ENCODE measurements around the gene GGA1. TPM values are rescaled to one million over a fixed set of nuclear protein-coding genes. Genes with fewer than 3 reads are reported as not detected.

Gene GGA1
- total and polyA plus RNA-seq, 9 of the 15 experiments (the other 6 are each of a cell fraction or from before 2014, with no cell fraction given): 1.5 to 69.5 (median 31.6) TPM

- TF ChIP-seq CHD1 (IDR thresholded peaks at IDR 0.05; ENCODE audit: low read length) (no peak), ELF4 (CRISPR knock-in tag; IDR thresholded peaks at IDR 0.05) (no peak), SRSF9 (IDR thresholded peaks at IDR 0.05; ENCODE audit: borderline replicate concordance, low read depth, low read length) (no peak), ZKSCAN8 (CRISPR knock-in tag; IDR thresholded peaks at IDR 0.05) (no peak), SRSF7 (optimal IDR thresholded peaks at IDR 0.05; ENCODE audit: low read depth, low read length) (no peak), NR3C1 (CRISPR knock-in tag; IDR thresholded peaks at IDR 0.05) (no peak), ZFP30 (CRISPR knock-in tag; IDR thresholded peaks at IDR 0.05; ENCODE audit: borderline replicate concordance) (no peak), SOX6 (IDR thresholded peaks at IDR 0.05) (no peak), POLR2H (tag; IDR thresholded peaks at IDR 0.05; ENCODE audit: low read depth) (0 out of 2 replicates have a peak, but pooled peaks have one; percentile 25), NFATC3 (IDR thresholded peaks at IDR 0.05) (no peak), BRD4 (IDR thresholded peaks at IDR 0.05) (no peak), MYNN (IDR thresholded peaks at IDR 0.05) (peak; percentile 48; the same call in 1 of the 2 replicates), MYNN (CRISPR knock-in tag; IDR thresholded peaks at IDR 0.05) (no peak), GTF2A2 (tag; IDR thresholded peaks at IDR 0.05) (no peak), ZNF644 (tag; IDR thresholded peaks at IDR 0.05; ENCODE audit: low read depth) (no peak), SETDB1 (IDR thresholded peaks at IDR 0.05; ENCODE audit: low read length) (no peak), ZNF445 (CRISPR knock-in tag; IDR thresholded peaks at IDR 0.05; ENCODE audit: low read depth) (no peak), USF2 (CRISPR knock-in tag; IDR thresholded peaks at IDR 0.05) (no peak), ZNF76 (CRISPR knock-in tag; IDR thresholded peaks at IDR 0.05; ENCODE audit: borderline replicate concordance) (no peak), CBX5 (IDR thresholded peaks at IDR 0.05; ENCODE audit: borderline replicate concordance, low read depth) (no peak)
- TF ChIP-seq, protein P1, sequence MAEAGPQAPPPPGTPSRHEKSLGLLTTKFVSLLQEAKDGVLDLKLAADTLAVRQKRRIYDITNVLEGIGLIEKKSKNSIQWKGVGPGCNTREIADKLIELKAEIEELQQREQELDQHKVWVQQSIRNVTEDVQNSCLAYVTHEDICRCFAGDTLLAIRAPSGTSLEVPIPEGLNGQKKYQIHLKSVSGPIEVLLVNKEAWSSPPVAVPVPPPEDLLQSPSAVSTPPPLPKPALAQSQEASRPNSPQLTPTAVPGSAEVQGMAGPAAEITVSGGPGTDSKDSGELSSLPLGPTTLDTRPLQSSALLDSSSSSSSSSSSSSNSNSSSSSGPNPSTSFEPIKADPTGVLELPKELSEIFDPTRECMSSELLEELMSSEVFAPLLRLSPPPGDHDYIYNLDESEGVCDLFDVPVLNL (CRISPR knock-in tag; IDR thresholded peaks at IDR 0.05; ENCODE audit: low read depth): no peak
- TF ChIP-seq, protein P2, sequence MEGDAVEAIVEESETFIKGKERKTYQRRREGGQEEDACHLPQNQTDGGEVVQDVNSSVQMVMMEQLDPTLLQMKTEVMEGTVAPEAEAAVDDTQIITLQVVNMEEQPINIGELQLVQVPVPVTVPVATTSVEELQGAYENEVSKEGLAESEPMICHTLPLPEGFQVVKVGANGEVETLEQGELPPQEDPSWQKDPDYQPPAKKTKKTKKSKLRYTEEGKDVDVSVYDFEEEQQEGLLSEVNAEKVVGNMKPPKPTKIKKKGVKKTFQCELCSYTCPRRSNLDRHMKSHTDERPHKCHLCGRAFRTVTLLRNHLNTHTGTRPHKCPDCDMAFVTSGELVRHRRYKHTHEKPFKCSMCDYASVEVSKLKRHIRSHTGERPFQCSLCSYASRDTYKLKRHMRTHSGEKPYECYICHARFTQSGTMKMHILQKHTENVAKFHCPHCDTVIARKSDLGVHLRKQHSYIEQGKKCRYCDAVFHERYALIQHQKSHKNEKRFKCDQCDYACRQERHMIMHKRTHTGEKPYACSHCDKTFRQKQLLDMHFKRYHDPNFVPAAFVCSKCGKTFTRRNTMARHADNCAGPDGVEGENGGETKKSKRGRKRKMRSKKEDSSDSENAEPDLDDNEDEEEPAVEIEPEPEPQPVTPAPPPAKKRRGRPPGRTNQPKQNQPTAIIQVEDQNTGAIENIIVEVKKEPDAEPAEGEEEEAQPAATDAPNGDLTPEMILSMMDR (IDR thresholded peaks at IDR 0.05 in 2 of 3, conservative IDR thresholded peaks at IDR 0.05 in 1 of 3; ENCODE audit: insufficient read depth in 2 of 3, low read depth in 1 of 3, low read length in 3 of 3): no peak
- TF ChIP-seq, protein P3, sequence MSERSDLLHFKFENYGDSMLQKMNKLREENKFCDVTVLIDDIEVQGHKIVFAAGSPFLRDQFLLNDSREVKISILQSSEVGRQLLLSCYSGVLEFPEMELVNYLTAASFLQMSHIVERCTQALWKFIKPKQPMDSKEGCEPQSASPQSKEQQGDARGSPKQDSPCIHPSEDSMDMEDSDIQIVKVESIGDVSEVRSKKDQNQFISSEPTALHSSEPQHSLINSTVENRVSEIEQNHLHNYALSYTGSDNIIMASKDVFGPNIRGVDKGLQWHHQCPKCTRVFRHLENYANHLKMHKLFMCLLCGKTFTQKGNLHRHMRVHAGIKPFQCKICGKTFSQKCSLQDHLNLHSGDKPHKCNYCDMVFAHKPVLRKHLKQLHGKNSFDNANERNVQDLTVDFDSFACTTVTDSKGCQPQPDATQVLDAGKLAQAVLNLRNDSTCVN (CRISPR knock-in tag; IDR thresholded peaks at IDR 0.05): no peak
- TF ChIP-seq, protein P4, sequence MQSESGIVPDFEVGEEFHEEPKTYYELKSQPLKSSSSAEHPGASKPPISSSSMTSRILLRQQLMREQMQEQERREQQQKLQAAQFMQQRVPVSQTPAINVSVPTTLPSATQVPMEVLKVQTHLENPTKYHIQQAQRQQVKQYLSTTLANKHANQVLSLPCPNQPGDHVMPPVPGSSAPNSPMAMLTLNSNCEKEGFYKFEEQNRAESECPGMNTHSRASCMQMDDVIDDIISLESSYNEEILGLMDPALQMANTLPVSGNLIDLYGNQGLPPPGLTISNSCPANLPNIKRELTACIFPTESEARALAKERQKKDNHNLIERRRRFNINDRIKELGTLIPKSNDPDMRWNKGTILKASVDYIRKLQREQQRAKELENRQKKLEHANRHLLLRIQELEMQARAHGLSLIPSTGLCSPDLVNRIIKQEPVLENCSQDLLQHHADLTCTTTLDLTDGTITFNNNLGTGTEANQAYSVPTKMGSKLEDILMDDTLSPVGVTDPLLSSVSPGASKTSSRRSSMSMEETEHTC (IDR thresholded peaks at IDR 0.05): no peak
Measured at GRCh38 chr22:37676736-37677492, 68.3 kb downstream of the GGA1 start (continued).

All from K562 (cell line).